Neuron (in vitro differentiated cells): ENCODE results near the gene ULBP2.
"Not testable (repeated sequence)": the region's sequence is repeated elsewhere in the genome, so short reads cannot be mapped to it uniquely, and the experiment has no call there.

Experiments used
- H2AFZ ChIP-seq: one replicate; pipeline ENCODE4 v1.6.1; 2013; ENCODE audit warnings: low read depth, mild to moderate bottlenecking, inconsistent platforms, low read length, moderate library complexity
- H3K27me3 ChIP-seq: one replicate; pipeline ENCODE4 v1.6.1; 2013; ENCODE audit warnings: low read length; ENCODE audit not compliant: insufficient read depth
- H3K36me3 ChIP-seq: one replicate; pipeline ENCODE4 v1.6.1; 2013; ENCODE audit warnings: low read length; ENCODE audit not compliant: insufficient read depth
- H3K4me1 ChIP-seq: one replicate; pipeline ENCODE4 v1.6.1; 2013; ENCODE audit warnings: low read length; ENCODE audit not compliant: insufficient read depth
- H3K4me3 ChIP-seq: 2 replicates; pipeline ENCODE4 v1.5.1; 2013; ENCODE audit warnings: mild to moderate bottlenecking, low read length, moderate library complexity
- H3K9me3 ChIP-seq: one replicate; pipeline ENCODE4 v1.6.1; 2013; ENCODE audit warnings: low read length

Gene ULBP2

GRCh38 chr6:149915970-149916865 lies 25.6 kb upstream of the ULBP2 start:
- H3K27me3 ChIP-seq: peaks cover 15% of the 10 kb centered on the region
- H2AFZ ChIP-seq: no peak overlapping the region
- H3K4me3 ChIP-seq: no peak overlapping the region
- H3K4me1 ChIP-seq: no peaks in the 10 kb centered on the region
- H3K9me3 ChIP-seq: peaks cover 2% of the 10 kb centered on the region
- no peaks in the 10 kb centered on the region for H3K36me3 ChIP-seq

- H3K4me3 ChIP-seq: no peak overlapping the region
- H3K9me3 ChIP-seq: peaks cover 2% of the 10 kb centered on the region
- H3K27me3 ChIP-seq: peaks cover 28% of the 10 kb centered on the region
- peaks cover 3% of the 10 kb centered on the region for H3K4me1 ChIP-seq
- H3K36me3 ChIP-seq: no peaks in the 10 kb centered on the region
- no peak overlapping the region for H2AFZ ChIP-seq
Measured at GRCh38 chr6:149917679-149918078, 24.1 kb upstream of the ULBP2 start.

GRCh38 chr6:149918151-149918905 lies 23.5 kb upstream of the ULBP2 start:
- H3K27me3 ChIP-seq: peaks cover 28% of the 10 kb centered on the region
- no peak overlapping the region for H3K4me3 ChIP-seq
- H3K4me1 ChIP-seq: peaks cover 8% of the 10 kb centered on the region
- H2AFZ ChIP-seq: no peak overlapping the region
- H3K36me3 ChIP-seq: no peaks in the 10 kb centered on the region
- peaks cover 2% of the 10 kb centered on the region for H3K9me3 ChIP-seq

DNA sequence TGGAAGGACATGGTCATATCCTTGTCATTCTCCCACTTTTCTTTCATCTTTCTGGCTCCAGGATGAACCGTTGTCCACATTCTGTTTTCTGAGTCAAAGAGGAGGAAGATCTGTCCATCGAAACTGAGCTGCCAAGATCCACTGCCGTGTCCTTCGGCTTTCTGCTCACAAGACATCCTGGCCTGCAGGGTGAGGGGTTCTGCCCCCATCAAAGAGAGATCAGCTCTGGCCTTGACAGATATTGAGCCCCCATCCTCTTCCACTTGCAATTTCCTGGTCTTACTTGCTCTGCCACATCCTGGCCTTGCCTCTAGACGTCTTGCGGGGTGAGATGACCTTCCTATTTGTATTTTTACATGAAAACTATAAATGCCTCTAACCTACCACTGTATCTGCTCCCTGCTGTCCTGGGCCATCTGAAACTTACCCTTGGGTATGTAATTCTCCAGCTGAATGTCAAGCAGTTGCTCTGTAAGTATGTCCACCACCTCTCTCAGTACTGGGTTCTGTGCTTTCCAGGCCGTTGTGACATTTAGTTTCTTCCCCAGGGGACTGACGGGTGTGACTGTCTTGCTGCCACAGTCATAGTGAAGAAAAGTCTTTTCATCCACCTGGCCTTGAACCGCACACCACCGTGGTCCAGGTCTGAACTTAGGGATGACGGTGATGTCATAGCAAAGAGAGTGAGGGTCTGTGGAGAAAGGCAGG lies 22.5 kb upstream of the ULBP2 start:
- not testable (repeated sequence) for H3K9me3 ChIP-seq, H3K4me3 ChIP-seq, H3K36me3 ChIP-seq, H3K4me1 ChIP-seq, H2AFZ ChIP-seq
- H3K27me3 ChIP-seq: peaks cover 32% of the 10 kb centered on the region

- peaks cover 37% of the 10 kb centered on the region for H3K27me3 ChIP-seq
- H3K9me3 ChIP-seq: peaks cover 5% of the 10 kb centered on the region
- H3K36me3 ChIP-seq: no peaks in the 10 kb centered on the region
- peaks cover 8% of the 10 kb centered on the region for H3K4me1 ChIP-seq
- no peak overlapping the region for H2AFZ ChIP-seq
- H3K4me3 ChIP-seq: no peak overlapping the region
Measured at GRCh38 chr6:149919834-149920225, 22.0 kb upstream of the ULBP2 start.

DNA sequence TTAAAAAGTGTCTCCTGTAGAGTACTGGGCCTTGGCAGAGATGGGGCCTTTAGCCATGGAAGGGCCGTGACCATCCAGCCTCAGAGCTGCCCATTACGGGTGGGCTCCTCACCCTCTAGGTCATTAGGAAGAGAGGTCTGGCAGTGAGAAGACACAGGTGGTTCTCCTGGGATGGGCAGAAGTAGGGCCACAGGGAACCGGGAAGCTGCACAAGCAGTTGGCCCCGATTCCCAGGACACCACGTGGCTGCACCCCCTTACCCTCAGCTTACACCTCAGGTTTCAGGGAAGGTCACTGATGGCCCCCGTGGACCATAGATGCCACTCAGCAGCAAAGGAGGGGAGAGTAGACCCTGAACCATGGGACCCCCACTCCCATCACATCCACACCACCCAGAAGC lies 20.5 kb upstream of the ULBP2 start:
- Histone ChIP-seq H2AFZ (no peak overlapping the region), H3K4me1 (peaks cover 16% of the 10 kb centered on the region), H3K9me3 (peaks cover 5% of the 10 kb centered on the region), H3K27me3 (peaks cover 46% of the 10 kb centered on the region), H3K36me3 (no peaks in the 10 kb centered on the region), H3K4me3 (no peak overlapping the region)

- not testable (repeated sequence) for H2AFZ ChIP-seq, H3K9me3 ChIP-seq, H3K36me3 ChIP-seq, H3K4me3 ChIP-seq
- H3K27me3 ChIP-seq: peaks cover 46% of the 10 kb centered on the region
- H3K4me1 ChIP-seq: peaks cover 16% of the 10 kb centered on the region
Measured at GRCh38 chr6:149922091-149922490, 19.7 kb upstream of the ULBP2 start.

- peaks cover 5% of the 10 kb centered on the region for H3K9me3 ChIP-seq
- H3K36me3 ChIP-seq: no peaks in the 10 kb centered on the region
- peak within 1 kb of the TSS; percentile 83 for H2AFZ ChIP-seq
- peaks cover 16% of the 10 kb centered on the region for H3K4me1 ChIP-seq
- peaks cover 46% of the 10 kb centered on the region for H3K27me3 ChIP-seq
- peak within 1 kb of the TSS; percentile 60 for H3K4me3 ChIP-seq
Measured at GRCh38 chr6:149922642-149923326, 19.0 kb upstream of the ULBP2 start, which contains the start of gene RAET1G. Gene RAET1G, minus strand, starts transcription at chr6:149923121. Its CDS starts 111 bp downstream, at chr6:149923010.

- H3K27me3 ChIP-seq: peaks cover 42% of the 10 kb centered on the region
- H3K36me3 ChIP-seq: no peaks in the 10 kb centered on the region
- peaks cover 5% of the 10 kb centered on the region for H3K9me3 ChIP-seq
- peaks cover 16% of the 10 kb centered on the region for H3K4me1 ChIP-seq
- H2AFZ ChIP-seq: peak overlapping the region; percentile 83
- H3K4me3 ChIP-seq: peak overlapping the region; percentile 60
Measured at GRCh38 chr6:149923327-149923986, 18.4 kb upstream of the ULBP2 start.

DNA sequence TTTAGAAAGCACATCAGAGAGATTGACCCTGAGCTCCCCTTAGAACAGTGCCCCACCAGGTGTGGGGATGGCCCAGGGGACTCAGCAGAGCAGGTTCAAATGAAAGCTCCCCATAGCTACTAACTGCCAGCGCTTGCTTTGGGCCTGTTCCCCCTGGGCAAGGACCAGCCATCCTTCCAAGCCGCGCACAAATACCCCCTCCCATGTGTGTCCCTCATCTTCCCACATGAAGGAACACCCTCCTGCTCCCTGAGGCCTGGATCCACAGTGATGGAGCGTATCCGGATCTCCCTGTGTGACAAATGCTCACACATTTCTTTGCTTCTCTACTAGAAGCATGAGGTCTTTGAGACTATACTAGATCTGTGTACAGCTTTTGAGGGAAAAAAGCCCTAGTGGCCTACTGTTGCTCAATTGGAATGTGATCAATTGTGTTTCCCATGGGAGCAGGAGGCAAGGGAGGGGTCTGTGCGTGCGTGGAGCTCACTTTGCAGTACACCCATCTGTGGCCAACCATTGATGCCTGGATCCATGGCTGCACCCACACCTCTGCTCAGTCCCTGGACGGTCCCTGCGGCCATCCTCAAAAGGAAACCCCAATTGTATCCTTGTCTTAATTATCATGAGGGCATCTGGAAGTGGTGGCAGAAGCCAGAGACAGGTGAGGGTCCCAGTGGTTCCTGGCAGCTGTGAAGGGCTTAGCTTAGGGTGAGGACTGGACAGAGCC lies 17.4 kb upstream of the ULBP2 start:
- H2AFZ ChIP-seq: no peak overlapping the region
- no peak overlapping the region for H3K4me3 ChIP-seq
- peaks cover 5% of the 10 kb centered on the region for H3K9me3 ChIP-seq
- no peaks in the 10 kb centered on the region for H3K36me3 ChIP-seq
- H3K4me1 ChIP-seq: peaks cover 16% of the 10 kb centered on the region
- peaks cover 47% of the 10 kb centered on the region for H3K27me3 ChIP-seq

DNA sequence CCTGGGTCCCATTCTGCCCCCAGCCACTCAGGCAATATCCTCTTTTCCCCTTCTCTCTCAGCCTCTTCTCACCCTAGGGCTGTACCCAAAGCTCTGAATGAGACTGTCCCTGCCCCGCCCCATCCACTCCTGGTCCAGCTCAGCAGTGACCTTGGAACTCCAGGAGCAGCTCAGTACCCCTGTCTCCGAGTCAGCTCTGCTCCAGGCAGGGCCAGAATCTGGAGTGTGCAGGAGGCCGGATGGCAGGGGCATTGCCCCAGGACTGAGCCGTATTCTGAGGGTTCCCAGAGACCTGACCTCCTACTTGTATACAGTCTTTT lies 16.9 kb upstream of the ULBP2 start:
- Histone ChIP-seq H3K4me3 (no peak overlapping the region), H3K27me3 (peaks cover 50% of the 10 kb centered on the region), H2AFZ (no peak overlapping the region), H3K4me1 (peaks cover 16% of the 10 kb centered on the region), H3K36me3 (no peaks in the 10 kb centered on the region), H3K9me3 (peaks cover 5% of the 10 kb centered on the region)
